Measurements from ENCODE around the gene CDKN2D.

- TF ChIP-seq, protein P1, sequence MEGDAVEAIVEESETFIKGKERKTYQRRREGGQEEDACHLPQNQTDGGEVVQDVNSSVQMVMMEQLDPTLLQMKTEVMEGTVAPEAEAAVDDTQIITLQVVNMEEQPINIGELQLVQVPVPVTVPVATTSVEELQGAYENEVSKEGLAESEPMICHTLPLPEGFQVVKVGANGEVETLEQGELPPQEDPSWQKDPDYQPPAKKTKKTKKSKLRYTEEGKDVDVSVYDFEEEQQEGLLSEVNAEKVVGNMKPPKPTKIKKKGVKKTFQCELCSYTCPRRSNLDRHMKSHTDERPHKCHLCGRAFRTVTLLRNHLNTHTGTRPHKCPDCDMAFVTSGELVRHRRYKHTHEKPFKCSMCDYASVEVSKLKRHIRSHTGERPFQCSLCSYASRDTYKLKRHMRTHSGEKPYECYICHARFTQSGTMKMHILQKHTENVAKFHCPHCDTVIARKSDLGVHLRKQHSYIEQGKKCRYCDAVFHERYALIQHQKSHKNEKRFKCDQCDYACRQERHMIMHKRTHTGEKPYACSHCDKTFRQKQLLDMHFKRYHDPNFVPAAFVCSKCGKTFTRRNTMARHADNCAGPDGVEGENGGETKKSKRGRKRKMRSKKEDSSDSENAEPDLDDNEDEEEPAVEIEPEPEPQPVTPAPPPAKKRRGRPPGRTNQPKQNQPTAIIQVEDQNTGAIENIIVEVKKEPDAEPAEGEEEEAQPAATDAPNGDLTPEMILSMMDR (IDR thresholded peaks at IDR 0.05): no peak
- TF ChIP-seq POLR2A (IDR thresholded peaks at IDR 0.05; ENCODE audit: low read depth) (no peak), POLR2AphosphoS5 (IDR thresholded peaks at IDR 0.05) (no peak)
Measured at GRCh38 chr19:10575011-10575716, 6.4 kb upstream of the CDKN2D start.
